ENCODE results near the gene MRPL53. TPM values are rescaled to one million over a fixed set of nuclear protein-coding genes. Genes with fewer than 3 reads are reported as not detected.
A peak's percentile ranks its signal among the peaks of the same experiment; 100 is the strongest.

The MRPL53 gene
- total RNA-seq, 2 donors from 2014 or later = 20.1 to 88.2 TPM

DNA sequence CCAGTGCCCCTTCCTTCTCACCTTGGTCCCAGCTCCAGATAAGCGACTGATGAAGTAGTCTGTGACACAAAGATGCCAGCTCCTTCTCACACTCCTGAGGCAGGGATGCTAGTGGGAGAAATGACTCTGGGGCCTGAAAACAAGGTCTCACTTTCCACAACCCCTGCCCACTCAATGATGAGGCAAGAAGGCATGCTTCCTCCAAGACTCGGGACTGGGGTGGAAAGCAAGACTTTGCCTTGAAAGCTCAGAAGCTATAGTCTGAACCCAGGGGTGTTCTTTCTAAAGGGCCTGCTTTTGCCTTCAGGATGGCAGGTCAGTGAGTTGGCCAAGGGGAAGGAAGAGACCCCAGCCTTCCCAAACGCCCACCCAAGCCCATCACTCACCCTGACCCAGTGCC lies 9.0 kb upstream of the MRPL53 start:
- TF ChIP-seq POLR2A (IDR thresholded peaks at IDR 0.05) = no peak
- no peaks in the 10 kb centered on the region for H3K27me3 ChIP-seq
- intact Hi-C loops (cut with DNase I) = no loop called here
- no peaks in the 10 kb centered on the region for H3K9me3 ChIP-seq
- ATAC-seq (no peak), DNase-seq (no peak)
- H3K27ac ChIP-seq = peak overlapping the region in 1 of 4 donors; percentile 83
- H3K4me1 ChIP-seq = peaks cover 27% of the 10 kb centered on the region
- H3K4me3 ChIP-seq = peak overlapping the region in 1 of 2 donors; percentile 35
- 43% methylated on average over 3 of the region's 3 CpGs for WGBS, 2 donors
- H3K36me3 ChIP-seq (replicated peaks in 1 of 2; ENCODE audit: insufficient read depth in 1 of 2, low read depth in 2 of 2) = no peaks in the 10 kb centered on the region

DNA sequence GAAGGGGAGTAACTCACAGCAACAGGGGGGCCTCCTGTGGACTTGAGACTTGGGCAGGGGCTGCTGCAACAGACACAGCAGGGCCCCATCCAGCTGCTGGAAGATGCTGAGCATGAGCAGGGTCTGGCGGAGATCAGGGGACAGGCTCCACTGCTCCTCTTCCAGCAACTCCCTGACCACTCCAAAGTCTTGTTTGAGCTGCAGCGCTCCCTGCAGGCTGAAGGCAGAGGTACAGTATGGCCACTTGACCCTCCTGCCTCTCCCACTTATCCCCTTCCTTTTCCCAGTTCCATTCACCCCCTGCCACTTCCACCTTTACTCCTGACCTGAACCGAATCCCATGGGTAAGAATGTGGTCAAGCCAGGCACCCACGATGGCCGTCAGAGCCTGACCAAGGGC lies 2.4 kb upstream of the MRPL53 start:
- no peak for DNase-seq
- H3K4me3 ChIP-seq = no peak overlapping the region
- intact Hi-C loops (cut with DNase I) = no loop called here
- no peaks in the 10 kb centered on the region for H3K27me3 ChIP-seq
- peaks cover 0 to 3% of the 10 kb centered on the region in 2 donors for H3K36me3 ChIP-seq (replicated peaks in 1 of 2; ENCODE audit: insufficient read depth in 1 of 2, low read depth in 2 of 2)
- H3K4me1 ChIP-seq = peaks cover 22% of the 10 kb centered on the region
- no peak for ATAC-seq
- H3K9me3 ChIP-seq = no peaks in the 10 kb centered on the region
- TF ChIP-seq POLR2A (IDR thresholded peaks at IDR 0.05) = no peak
- TF ChIP-seq, protein P1, sequence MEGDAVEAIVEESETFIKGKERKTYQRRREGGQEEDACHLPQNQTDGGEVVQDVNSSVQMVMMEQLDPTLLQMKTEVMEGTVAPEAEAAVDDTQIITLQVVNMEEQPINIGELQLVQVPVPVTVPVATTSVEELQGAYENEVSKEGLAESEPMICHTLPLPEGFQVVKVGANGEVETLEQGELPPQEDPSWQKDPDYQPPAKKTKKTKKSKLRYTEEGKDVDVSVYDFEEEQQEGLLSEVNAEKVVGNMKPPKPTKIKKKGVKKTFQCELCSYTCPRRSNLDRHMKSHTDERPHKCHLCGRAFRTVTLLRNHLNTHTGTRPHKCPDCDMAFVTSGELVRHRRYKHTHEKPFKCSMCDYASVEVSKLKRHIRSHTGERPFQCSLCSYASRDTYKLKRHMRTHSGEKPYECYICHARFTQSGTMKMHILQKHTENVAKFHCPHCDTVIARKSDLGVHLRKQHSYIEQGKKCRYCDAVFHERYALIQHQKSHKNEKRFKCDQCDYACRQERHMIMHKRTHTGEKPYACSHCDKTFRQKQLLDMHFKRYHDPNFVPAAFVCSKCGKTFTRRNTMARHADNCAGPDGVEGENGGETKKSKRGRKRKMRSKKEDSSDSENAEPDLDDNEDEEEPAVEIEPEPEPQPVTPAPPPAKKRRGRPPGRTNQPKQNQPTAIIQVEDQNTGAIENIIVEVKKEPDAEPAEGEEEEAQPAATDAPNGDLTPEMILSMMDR (IDR thresholded peaks at IDR 0.05) = no peak
- no peak overlapping the region for H3K27ac ChIP-seq
- 91 to 92% methylated on average over 5 of the region's 5 CpGs for WGBS, 2 donors

DNA sequence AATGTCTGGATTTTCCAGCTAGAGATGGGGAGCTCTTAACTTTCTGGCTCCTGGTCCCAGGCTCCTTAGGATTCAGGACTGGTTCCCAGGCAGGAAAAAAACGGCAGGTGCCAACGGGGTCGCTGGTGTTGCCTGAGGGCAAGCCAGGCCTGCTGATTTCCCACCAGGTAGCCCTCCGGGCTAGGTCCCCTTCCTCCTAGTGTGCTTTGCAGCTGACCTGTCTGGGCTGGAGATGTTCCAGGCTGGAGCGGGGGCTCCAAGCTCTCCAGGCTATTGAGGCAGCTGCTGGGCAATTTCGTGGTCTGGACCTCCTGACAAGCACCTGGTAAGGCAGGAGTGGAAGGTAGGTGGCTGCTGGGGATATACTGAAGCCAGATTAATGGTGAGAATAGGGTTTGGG lies 2.0 kb upstream of the MRPL53 start:
- H3K36me3 ChIP-seq (replicated peaks in 1 of 2; ENCODE audit: insufficient read depth in 1 of 2, low read depth in 2 of 2) = peaks cover 0 to 3% of the 10 kb centered on the region in 2 donors
- no peaks in the 10 kb centered on the region for H3K9me3 ChIP-seq
- ATAC-seq (no peak), DNase-seq (no peak)
- H3K27me3 ChIP-seq = no peaks in the 10 kb centered on the region
- intact Hi-C loops (cut with DNase I) = no loop called here
- H3K27ac ChIP-seq = no peak overlapping the region
- 87 to 88% methylated on average over 5 to 6 of the region's 6 CpGs for WGBS, 2 donors
- H3K4me1 ChIP-seq = peaks cover 22% of the 10 kb centered on the region
- no peak overlapping the region for H3K4me3 ChIP-seq
- TF ChIP-seq, protein P1 (IDR thresholded peaks at IDR 0.05) = no peak
- no peak for TF ChIP-seq POLR2A (IDR thresholded peaks at IDR 0.05)

DNA sequence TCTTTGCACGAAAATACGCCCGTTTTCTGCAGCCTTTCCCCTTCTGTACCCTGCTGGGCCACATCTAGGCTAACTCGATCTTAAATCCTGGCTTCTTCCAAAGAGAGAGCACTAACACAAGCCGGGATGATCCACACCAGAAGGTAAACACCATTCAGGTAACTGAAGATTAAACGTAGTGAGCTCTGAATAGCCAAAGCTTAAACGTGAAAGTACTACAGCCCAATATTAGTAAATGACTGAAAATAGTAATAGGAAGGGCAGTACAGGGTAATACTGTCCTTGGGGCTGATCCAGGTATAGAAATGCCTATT lies 422 bp upstream of the MRPL53 start:
- intact Hi-C loops (cut with DNase I) = no loop called here
- Histone ChIP-seq H3K4me3 (peak overlapping the region; percentile 28 to 54), H3K4me1 (peaks cover 22% of the 10 kb centered on the region), H3K9me3 (no peaks in the 10 kb centered on the region), H3K36me3 (replicated peaks in 1 of 2; ENCODE audit: insufficient read depth in 1 of 2, low read depth in 2 of 2) (peaks cover 0 to 3% of the 10 kb centered on the region in 2 donors), H3K27me3 (no peaks in the 10 kb centered on the region), H3K27ac (peak overlapping the region; percentile 73 to 92 (median 90))
- DNase-seq (no peak), ATAC-seq (peak; percentile 6)
- TF ChIP-seq, protein P1 (IDR thresholded peaks at IDR 0.05) = no peak
- no peak for TF ChIP-seq POLR2A (IDR thresholded peaks at IDR 0.05)
- 4 to 11% methylated on average over 7 of the region's 7 CpGs for WGBS, 2 donors

DNA sequence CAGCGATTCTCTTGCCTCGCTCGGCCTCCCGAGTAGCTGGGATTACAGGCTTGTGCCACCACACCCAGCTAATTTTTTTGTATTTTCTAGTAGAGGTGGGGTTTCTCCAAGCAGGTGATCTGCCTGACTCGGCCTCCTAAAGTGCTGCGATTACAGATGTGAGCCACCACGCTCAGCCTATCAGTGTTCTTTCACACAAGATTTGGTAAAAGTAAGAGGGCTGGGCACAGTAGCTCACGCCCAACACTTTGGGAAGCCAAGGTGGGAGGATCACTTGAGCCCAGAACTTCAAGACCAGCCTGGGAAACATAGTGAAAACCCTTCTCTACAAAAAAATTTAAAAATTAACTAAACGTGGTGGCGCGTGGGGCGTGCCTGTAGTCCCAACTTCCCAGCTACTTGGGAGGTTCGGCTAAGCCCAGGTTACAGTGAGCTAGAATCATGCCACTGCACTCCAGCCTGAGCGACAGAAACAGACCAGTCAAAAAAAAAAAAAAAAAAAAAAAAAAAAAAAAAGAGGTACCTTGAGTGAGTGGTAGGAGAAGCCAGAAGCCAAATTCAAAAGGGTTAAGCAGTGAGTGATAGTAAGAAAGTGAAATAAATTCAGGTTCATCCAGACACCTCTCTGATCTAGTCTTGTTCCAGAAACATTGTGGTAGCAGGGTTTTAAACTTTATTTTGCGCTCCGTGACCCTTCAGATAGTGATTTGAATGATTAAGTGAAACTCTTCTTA lies 981 bp downstream of the MRPL53 start:
- DNase-seq (no peak), ATAC-seq (no peak)
- Histone ChIP-seq H3K27me3 (no peaks in the 10 kb centered on the region), H3K36me3 (replicated peaks in 1 of 2; ENCODE audit: insufficient read depth in 1 of 2, low read depth in 2 of 2) (peaks cover 0 to 3% of the 10 kb centered on the region in 2 donors), H3K4me1 (peaks cover 23% of the 10 kb centered on the region), H3K4me3 (peak overlapping the region; percentile 28 to 54), H3K27ac (peak overlapping the region; percentile 73 to 92 (median 90)), H3K9me3 (no peaks in the 10 kb centered on the region)
- TF ChIP-seq, protein P1 (IDR thresholded peaks at IDR 0.05) = no peak
- TF ChIP-seq POLR2A (IDR thresholded peaks at IDR 0.05) = no peak
- 53 to 57% methylated on average over 16 of the region's 16 CpGs for WGBS, 2 donors
- intact Hi-C loops (cut with DNase I) = no loop called here

Data from body of pancreas (tissue), 4 donors.